Activated T-helper 9 cell treated with anti-CD3 and anti-CD28 coated beads, Interleukin-2, amount 50 U/mL, for 16 hours (primary cell): Measurements from ENCODE around the gene B4GALT6.

Experiments
- DNase-seq: peaks from one replicate; pipeline ENCODE4 v3.0.0-alpha.2; 2020; ENCODE audit warnings: low read depth

B4GALT6 gene

GRCh38 chr18:31659576-31660177 is 24.7 kb downstream of the B4GALT6 start:
- no peak for DNase-seq

GRCh38 chr18:31658670-31659575 is 25.5 kb downstream of the B4GALT6 start:
- DNase-seq = no peak

GRCh38 chr18:31657823-31658669 is 26.3 kb downstream of the B4GALT6 start:
- DNase-seq = peak; percentile 13

DNA sequence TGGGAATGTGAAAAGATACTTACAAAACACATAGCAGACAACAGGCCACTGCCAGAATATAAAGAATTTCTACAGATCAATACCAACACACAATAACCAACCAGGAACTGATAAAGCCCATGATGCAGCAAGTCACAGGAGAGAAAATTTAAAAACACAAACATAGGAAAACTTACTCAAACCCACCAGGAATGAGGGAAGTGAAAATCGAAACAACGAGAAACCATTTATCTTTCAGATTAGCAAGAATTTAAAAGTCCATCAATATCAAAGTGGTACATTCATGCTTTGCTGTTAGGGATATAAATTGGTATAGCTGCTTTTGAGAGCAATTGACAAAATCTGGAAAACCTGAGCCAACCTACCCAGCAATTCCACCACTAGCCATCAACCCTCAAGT is 27.6 kb downstream of the B4GALT6 start:
- no peak for DNase-seq

- DNase-seq = no peak
These were observed 29.0 kb downstream of the B4GALT6 start for GRCh38 chr18:31655354-31655753.

DNA sequence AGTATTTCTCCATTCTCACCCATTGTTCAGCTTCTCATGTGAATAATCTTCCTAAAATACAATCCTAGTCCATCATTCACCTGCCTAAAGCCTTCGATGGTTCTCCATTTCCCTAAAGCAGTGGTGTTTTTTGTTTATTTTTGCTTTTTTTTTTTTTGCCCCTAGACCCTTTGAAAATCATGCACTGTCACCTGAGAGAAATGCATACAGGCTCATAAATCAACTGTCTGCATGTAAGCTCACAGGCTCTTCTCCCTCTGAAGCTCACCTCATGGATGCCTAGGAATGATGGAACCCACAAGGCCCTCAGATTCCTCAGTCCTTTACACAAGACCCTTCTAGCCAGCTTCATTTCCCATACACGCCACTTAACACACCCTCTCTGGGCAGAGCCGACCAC is 31.5 kb downstream of the B4GALT6 start:
- DNase-seq = no peak

GRCh38 chr18:31652357-31652756 is 32.0 kb downstream of the B4GALT6 start:
- DNase-seq = no peak

DNA sequence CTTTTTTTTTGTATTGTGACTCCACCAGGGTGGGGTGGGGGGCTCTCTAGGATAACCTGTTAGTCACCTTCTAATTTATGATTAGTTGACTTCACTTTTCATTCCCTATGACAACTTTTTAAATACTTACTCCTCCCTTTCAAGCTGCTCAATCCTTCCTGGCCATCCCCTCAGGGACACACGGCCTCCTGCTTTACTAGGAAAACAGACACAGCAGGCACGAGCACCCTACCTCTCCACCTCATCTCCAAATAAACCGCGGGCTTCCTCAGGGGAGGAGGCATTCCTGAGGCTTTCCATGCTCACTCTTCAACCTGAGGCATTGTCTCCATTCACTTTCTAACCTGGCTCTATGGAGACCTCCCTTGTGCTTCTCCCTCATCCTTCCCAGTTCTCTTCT is 33.0 kb downstream of the B4GALT6 start:
- DNase-seq = no peak

DNA sequence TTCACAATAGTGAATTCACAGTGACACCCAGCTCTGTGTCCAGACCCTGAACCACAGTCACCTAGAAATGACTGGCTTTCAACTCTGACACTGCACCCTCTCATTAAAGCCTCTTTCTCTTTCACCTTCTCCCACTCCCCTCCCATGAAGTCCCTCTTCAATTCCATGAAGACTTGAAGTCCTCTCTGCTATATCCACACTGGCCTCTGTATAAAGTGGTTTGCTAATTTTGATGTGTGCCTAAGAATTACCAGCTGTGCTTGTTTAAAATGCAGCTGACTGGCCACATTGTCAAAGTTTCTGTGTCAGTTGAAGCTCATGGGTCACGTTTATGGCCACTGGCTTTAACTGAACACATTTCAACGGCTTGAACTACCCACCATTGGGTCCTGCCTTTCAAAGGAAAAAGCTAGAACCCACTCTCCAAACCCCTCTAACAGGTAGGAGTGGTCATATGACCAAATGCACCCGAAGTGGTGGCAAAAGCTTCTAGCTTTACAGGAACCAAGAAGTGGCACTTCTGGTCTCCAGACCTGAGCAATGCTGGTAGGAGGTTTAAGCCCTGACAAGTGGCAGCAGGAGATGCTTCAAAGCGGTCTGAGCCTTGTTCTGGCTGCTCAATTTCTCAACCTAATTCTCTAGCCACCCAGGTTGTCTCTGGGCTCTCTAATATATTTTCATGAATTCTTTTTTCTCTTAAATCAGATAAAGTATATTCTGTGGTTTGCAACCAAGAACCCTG is 34.2 kb downstream of the B4GALT6 start:
- DNase-seq = no peak

DNA sequence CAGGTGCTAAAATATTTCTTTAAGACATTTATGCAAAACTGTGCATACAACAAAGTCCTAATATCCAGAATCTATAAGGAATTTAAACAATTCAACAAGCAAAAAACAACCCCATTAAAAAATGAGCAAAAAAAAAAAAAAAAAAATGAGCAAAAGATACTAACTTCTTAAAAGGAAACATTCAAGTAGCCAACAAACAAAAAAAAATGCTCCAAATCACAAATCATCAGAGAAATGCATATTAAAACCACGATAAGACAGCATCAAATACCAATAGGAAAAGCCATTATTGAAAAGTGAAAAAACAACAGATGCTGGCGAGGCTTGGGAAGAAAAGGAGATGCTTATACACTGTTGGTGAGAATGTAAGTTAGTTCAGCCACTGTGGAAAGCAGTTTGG is 34.9 kb downstream of the B4GALT6 start:
- no peak for DNase-seq

DNA sequence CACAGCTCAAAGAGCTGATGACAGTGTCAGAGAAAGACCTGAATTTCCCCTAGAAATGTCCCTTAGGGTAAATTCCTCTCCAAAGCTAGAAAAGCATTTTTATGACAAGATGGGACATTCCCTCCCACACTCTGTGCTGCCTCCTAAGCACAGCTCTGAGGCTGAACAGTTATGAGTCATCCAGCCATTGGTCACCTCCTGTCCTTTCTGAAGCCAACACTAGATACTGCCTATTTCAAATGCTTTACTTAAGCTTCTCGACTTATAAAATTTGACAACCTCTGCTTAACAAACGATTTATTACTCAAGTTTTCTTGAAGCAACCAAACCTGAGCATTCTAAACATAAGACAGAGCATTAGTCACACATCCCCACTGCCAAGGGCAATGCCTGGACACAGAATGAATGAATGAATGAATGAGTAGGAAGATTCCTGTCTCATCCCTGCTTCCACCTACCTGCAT is 35.4 kb downstream of the B4GALT6 start:
- DNase-seq = no peak

DNA sequence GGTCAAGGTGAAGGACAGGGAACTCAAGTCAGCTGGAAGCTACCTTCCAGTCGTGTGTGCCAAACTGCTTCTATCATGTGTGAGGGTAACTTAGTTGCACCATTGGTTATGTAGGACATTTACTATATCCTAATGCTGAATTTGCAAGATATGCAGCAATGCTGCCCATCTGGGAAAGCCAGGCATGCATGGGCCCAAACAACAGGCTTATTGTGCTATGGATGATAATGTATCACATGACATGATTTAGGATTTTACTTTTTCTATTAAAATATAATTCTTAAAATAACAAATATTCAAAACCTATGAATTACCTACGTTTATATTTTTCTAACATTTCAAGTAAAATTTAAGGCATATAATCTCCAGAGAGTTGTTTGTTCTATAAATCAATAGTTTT is 35.9 kb downstream of the B4GALT6 start:
- no peak for DNase-seq

DNA sequence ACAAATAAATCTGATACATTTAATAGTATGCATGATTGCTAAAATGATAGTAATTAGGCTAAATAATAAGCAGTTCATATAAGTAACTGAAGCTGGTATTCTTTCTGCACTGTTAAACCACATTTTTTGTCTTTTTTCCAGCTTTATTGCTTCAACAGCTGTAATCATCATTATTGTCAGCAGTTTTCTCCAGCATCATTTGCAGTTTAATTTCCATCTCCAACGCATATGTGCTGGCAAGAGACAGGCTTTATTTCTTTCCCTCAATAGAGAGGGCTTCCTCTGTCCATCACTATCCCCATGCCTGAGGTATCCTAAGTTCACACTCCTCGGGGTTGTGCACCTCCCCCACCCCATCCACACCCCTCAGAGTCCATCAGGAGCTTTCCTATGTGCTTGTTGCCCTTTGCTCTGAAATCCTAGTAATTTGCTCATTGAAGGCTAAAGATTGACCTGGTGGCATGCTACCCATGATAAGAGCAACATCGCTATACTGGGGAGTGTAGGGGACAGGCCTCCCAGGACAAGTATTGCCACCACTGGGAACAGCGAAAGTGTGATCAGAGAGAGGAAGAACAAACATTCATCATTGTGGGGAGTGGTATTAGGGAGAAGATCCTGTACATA is 37.1 kb downstream of the B4GALT6 start:
- no peak for DNase-seq

DNA sequence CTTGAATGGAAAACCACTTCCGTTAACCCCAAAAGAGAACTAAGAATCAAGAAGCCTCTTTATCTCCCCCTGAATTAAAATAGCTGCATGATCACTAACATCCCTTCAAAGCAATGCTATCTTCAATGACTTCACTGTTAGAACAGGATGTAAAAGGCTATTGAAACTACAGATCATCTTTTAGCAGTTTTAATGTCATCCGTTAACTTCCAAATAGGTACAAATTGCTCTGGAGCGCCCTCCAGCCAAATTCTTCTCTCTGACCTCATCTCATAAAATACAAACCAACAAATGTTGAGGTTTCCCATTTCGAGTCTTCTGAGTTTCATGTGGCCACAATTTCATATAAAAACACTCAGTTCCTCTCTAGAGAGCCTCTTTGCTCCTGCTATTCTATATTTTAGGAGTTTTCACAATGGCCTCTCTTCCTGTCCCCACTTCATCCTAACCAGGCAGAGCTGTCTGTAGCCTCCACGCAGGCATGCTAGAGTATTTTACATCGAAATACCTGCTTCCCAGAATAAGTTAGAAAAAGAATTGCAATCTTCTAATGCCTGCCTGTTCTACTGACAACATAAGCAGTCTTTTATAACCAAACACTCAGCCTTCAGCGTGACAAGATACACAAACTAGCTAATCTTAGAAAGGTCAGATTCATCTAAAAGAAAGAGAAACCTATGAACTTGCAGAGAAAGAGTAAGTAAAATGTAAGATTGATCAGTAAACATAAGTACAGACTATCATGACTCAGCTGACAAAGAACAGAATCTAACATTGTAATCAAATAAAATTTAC is 37.9 kb downstream of the B4GALT6 start:
- no peak for DNase-seq

- DNase-seq = no peak
These were observed 39.0 kb downstream of the B4GALT6 start for GRCh38 chr18:31645411-31645810.

GRCh38 chr18:31643003-31643402 is 41.4 kb downstream of the B4GALT6 start:
- DNase-seq = no peak

DNA sequence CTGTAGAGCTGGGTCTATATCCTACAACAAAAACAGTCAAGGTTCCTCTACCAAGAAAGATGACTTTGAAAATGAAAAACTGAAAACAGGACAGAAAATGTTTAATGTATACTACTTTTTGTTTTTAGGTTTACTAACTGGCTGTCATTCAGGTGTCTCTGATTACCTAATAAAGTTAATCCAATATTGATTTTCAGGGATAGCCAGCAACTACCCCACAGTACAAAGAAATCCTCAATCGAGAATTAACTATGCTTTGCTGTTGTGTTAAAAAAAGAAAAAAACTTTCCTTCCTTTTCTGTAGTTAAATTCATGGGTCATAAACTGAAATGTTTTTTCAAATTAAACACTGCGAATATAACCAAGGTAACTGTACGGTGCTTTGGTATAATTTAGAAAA is 46.9 kb downstream of the B4GALT6 start:
- DNase-seq = no peak

DNA sequence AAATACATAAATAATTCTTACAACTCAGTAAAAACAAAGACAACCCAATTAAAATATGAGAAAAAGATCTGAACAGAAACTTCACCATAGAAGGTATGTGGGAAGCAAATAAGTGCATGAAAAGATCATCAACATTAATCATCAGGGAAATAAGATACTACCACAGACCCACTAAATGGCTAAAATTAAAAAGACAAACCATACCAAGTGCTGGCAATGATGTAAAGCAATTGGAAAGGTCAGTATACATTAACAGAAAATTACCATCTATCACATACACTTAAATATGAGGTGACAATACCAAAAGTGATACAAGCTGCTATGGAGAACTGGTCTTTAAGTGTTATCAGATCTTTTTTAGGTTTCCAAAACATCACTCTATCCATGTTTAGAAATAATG is 48.0 kb downstream of the B4GALT6 start:
- no peak for DNase-seq

DNA sequence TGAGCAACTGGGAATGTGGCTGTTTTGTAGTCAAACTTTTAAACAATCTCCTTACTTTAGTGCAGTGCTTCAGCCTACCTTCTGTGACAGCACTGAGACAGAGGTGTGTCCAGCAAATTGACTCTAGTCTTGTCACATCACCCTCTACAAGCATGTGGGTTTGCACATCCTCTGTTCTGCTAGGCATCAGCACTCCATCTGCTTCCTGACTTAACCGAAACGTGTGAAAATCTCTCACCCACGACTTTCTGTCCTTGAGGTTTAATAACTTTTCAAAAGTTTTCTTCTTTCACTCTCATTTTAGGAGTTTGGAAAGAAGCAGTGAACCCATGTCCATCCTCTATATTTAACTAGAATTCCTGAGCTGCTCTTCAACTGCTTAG is 50.1 kb downstream of the B4GALT6 start:
- DNase-seq = no peak
